ENCODE results near the gene CPA1. TPM values are rescaled to one million over a fixed set of nuclear protein-coding genes. Genes with fewer than 3 reads are reported as not detected.

The CPA1 gene
- total RNA-seq, 1 experiment from 2014 or later: not detected

- Histone ChIP-seq H3K14ac (ENCODE audit: insufficient read depth, low read length) (no peak overlapping the region), H3K23ac (ENCODE audit: insufficient read length, low read depth, low read length) (no peak overlapping the region), H2BK5ac (ENCODE audit: insufficient read length, low read length) (no peak overlapping the region), H3K79me1 (ENCODE audit: insufficient read depth, low read depth, low read length, poor library complexity, severe bottlenecking) (no peaks in the 10 kb centered on the region), H2BK120ac (ENCODE audit: low read depth, low read length, poor library complexity, severe bottlenecking) (no peak overlapping the region), H3T11ph (ENCODE audit: low read length) (no peak overlapping the region), H2BK15ac (ENCODE audit: low read depth, low read length) (no peak overlapping the region), H3K4me2 (ENCODE audit: insufficient read depth, insufficient read length, low read length) (no peak overlapping the region), H4K91ac (ENCODE audit: insufficient read length, low read depth, low read length) (no peak overlapping the region), H3K79me2 (ENCODE audit: insufficient read depth, low read length) (no peaks in the 10 kb centered on the region), H3K56ac (ENCODE audit: insufficient read length, low read depth, low read length) (no peak overlapping the region), H3K23me2 (ENCODE audit: insufficient read length, low read depth, low read length, poor library complexity, severe bottlenecking) (no peaks in the 10 kb centered on the region), H2BK20ac (ENCODE audit: low read depth, low read length, poor library complexity, severe bottlenecking) (no peak overlapping the region), H2AK5ac (ENCODE audit: insufficient read length, low read length) (no peak overlapping the region), H4K5ac (ENCODE audit: insufficient read length, low read depth, low read length) (no peak overlapping the region), H3K4me1 (ENCODE audit: insufficient read depth, low read length) (no peaks in the 10 kb centered on the region), H2BK12ac (ENCODE audit: insufficient read length, low read depth, low read length) (no peak overlapping the region), H3K9ac (ENCODE audit: extremely low read depth, insufficient read length, low read length) (no peak overlapping the region), H4K8ac (replicated peaks; ENCODE audit: insufficient read length, low read depth, low read length) (no peak overlapping the region), H3K27ac (ENCODE audit: insufficient read length, low read depth, low read length) (no peak overlapping the region), H3K18ac (ENCODE audit: insufficient read length, low read depth, low read length) (no peak overlapping the region), H3K27me3 (ENCODE audit: insufficient read depth, low read length) (no peaks in the 10 kb centered on the region), H2AFZ (ENCODE audit: low read length) (no peak overlapping the region), H3K4ac (ENCODE audit: low read depth, low read length) (no peak overlapping the region), H3K9me3 (ENCODE audit: control insufficient read depth, low read depth, low read length) (no peaks in the 10 kb centered on the region), H4K20me1 (ENCODE audit: control insufficient read depth, insufficient read depth, insufficient read length) (no peaks in the 10 kb centered on the region)
- Mint-ChIP-seq H3K9me3 (no peaks in the 10 kb centered on the region), H3K27ac (no peak overlapping the region), H3K4me3 (no peak overlapping the region), H3K27me3 (ENCODE audit: low read depth) (no peaks in the 10 kb centered on the region), H3K36me3 (ENCODE audit: insufficient read depth in 1 of 3, low read depth in 3 of 3) (no peaks in the 10 kb centered on the region), H3K4me1 (peaks cover 0 to 3% of the 10 kb centered on the region in 2 experiments; a peak in 2 of 4 replicates)
- no peak for TF ChIP-seq CTCF (conservative IDR thresholded peaks at IDR 0.05)
- no CpG with 5 or more reads among the region's 4 CpGs for WGBS (ENCODE audit: extremely low coverage, insufficient read length, low lambda C conversion rate)
- DNase-seq: no peak
These were observed 47.8 kb upstream of the CPA1 start for GRCh38 chr7:130332259-130333053.
